SK-N-MC (cell line): ENCODE data around the gene MYO7A.

Experiments
- EZH2 ChIP-seq: fragments of 200-600 bp; sonication (generic); IDR thresholded peaks from one replicate; pipeline ENCODE4 v1.6.1; 2017; ENCODE audit warnings: antibody characterized with exemption
- FOXP2 ChIP-seq: optimal IDR thresholded peaks from 2 replicates; pipeline ENCODE3; 2011; ENCODE audit warnings: mild to moderate bottlenecking, moderate library complexity; ENCODE audit not compliant: insufficient read depth; ENCODE audit errors: extremely low read length, control extremely low read depth
- POLR2AphosphoS5 ChIP-seq: IDR thresholded peaks from 2 replicates; pipeline ENCODE4 v1.6.1; 2012; ENCODE audit warnings: mild to moderate bottlenecking, low read depth, low read length, borderline replicate concordance

DNA sequence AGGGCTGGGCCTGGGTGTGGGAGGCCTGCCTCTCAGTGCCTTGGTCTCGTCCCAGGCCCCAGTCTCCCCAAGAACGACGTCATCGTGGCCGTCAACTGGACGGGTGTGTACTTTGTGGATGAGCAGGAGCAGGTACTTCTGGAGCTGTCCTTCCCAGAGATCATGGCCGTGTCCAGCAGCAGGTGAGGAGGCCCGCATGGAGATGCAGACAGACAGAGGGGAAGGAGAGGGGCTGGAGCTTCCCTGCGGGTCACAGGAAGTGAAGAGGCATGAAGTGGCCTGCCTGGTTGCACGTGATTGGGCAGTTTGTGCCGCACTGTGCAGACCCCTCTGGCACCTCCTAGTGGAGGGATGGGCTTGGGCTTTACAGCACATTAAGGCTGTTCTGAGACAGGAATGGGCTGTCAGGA, 70.4 kb downstream of the MYO7A start:
- no peak for TF ChIP-seq EZH2
- no peak for TF ChIP-seq FOXP2
- no peak for TF ChIP-seq POLR2AphosphoS5
